Inflammatory macrophage (primary cell): ENCODE measurements around the gene EFEMP1.
"Not testable (repeated sequence)": the region's sequence is repeated elsewhere in the genome, so short reads cannot be mapped to it uniquely, and the experiment has no call there.

ENCODE experiments used
- DNase-seq, 2 donors: peaks; one replicate each; pipeline ENCODE4 v3.0.0-alpha.2; 2020 to 2022

The EFEMP1 gene

GRCh38 chr2:55862673-55863390, 60.8 kb downstream of the EFEMP1 start:
- DNase-seq = peak; percentile 9 to 13

DNA sequence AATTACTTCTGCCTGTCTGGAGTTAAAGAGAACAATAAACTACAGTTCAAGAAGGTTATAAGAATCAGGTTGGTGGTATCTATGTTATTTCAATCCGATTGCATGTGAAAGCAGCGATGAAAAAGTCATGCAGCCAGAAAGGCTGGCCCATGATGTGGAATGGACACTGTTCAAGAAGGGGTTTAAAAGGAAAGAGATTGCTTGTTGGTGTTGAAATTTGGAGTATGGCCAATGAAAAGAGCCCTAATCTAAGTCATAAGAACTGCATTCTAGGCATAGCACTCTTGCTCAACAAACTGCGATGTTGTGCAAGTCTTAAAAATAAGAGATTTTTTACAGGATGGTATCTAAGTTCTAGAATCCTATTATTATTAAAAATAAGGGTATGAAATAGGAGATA, 61.3 kb downstream of the EFEMP1 start:
- DNase-seq = peak; percentile 30 to 51

DNA sequence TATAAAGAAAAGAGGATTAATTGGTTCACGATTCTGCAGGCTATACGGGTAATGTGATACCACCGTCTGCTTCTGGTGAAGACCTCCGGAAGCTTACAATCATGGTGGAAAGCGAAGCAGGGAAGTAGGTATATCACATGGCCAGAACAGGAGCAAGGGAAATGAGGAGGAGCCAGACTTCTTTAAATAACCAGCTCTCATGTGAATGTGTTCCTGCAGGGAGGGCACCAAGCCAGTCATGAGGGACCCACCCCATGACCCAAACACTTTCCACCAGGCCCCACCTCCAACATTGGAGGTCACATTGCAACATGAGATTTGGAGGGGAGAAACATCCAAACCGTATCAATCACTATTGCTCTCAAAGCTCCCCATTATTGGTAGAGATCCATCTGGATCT, 61.8 kb downstream of the EFEMP1 start:
- no peak for DNase-seq

GRCh38 chr2:55860832-55861231, 62.8 kb downstream of the EFEMP1 start:
- DNase-seq = no peak

DNA sequence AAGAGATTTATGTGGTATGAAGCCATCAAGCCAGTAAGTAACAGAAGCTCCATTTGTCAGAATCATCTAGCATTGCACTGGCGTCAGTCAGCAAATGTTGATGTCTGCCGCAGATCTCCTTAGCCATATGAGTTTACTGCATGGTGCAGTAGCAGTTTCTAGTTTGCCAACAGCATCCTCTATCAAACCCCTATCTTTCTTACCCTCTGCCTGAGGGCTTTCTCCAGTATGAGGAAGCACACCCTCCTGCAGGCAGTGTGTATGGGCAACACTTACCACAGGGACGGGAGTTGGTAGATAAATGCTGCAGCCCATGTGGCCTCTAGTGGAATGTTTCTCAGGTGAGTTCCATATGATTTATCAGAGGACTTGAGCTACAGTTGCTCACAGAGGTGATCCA, 63.7 kb downstream of the EFEMP1 start:
- DNase-seq = no peak

DNA sequence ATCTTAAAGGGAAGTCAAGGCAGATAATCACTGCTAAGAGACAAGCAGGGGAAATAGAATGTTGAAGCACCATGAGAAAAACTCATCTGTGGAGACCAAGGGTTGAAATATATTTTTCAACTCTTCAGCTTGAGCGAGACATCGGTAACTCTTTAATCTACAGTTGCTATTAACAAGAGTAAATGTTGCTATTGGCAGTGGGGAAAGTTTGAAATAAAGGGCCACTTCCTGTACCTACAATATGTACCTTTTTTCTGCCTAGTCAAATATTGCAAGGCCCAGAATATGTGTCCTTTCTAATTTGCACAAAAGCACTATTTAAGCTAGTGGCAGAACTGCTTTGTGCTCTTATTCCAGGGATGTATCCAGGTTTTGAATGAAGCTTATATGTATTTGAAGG, 65.8 kb downstream of the EFEMP1 start:
- DNase-seq = no peak

- no peak for DNase-seq
Observed at GRCh38 chr2:55856936-55857335, 66.6 kb downstream of the EFEMP1 start.

DNA sequence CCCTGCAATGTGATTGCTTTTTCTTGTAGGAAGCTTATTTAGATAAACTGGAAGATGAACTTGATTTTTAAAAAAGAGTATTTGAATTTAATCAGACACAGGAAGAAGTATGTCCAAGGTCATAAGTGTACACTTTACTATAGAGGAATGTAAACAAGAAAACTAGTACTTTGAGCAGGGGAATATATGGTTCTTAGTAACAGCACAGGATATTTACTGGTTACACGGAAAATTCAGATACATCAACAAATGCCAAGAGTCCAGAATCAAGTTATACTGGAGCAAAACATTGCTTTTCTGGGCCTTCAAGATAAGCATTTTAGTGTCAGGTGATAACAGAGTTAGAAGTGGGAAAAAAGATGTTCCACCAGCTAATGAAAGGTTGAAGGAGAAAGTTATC, 75.5 kb downstream of the EFEMP1 start:
- no peak for DNase-seq

DNA sequence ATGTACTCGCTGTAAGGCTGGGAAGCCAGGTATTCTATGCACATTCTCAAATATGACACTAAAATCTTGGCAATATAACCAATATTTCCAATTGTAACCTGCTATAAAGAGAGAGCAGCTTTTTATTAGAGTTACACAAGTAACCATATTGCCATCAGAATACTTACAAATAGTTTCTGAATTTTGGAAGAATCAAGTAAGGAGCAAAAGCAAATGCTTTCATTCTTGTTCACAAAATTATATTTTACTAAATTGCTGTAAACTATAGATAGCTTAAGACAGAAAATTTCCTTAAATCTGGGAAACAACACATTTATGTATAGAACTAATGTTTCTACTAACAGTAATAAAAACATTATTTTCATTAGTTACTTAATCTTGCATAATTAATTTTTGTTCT, 77.2 kb downstream of the EFEMP1 start:
- DNase-seq = no peak

GRCh38 chr2:55844986-55845385, 78.6 kb downstream of the EFEMP1 start:
- peak; percentile 36 to 55 for DNase-seq

GRCh38 chr2:55843994-55844345, 79.6 kb downstream of the EFEMP1 start:
- DNase-seq = no peak

DNA sequence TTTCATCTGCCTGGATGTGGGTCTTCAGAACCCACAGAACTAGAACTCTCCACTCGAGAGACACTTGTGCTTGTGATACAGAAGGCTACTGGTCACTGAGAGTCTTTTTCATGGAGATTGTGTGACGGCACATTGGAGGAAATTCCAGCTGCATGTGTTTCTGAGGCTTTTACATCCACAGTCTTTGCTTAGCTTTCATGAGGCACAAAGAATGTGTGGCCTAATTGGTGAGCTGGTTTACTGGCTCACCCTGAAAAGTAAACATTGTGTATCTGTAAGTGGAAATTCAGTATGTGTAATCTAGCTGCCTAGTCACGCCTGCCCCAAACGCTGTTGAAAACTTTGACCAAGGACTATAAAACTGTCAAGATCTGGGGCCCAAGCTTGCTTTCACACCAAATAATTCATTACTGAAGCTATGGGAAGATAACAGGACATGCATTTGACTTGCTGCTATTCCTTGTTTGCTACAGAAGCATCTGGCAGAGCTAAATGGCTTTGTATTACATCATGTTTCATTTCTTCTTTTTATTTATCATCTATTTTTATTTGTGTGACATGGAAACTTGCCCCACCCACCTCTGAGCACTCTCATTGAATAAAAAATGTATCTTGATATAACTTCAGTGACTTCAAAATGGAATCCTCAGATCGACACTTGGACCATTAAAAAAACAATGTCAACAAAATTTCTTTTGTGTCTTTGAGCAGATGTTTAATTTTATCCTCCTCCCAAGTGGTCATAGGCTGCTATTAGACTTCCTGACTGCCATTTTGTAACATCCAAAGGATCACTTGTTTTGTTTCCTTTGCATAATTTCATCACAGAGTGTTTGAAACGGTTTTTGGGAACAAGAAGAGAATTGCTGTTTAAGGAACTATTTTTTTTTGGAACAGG, 80.2 kb downstream of the EFEMP1 start:
- peak; percentile 14 to 46 for DNase-seq

DNA sequence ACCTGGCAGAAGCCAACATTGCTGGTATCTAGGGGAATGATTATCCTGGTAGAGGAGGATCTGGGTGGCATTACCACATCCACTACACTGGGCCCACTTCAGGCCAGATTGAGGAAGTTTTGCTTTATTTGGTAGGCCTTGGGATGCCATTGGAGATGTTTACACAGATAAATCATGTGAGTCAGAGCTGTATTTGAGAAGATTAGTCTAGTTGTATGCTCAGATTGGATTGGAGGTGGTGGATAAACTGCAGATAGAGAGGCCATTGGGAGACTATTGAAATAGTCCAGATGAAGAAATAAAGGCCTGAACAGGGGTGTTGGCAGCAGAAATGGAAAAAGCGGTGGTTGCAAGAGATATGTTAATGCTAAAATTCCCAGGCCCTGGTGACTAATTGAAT, 81.5 kb downstream of the EFEMP1 start:
- peak; percentile 25 to 30 for DNase-seq

DNA sequence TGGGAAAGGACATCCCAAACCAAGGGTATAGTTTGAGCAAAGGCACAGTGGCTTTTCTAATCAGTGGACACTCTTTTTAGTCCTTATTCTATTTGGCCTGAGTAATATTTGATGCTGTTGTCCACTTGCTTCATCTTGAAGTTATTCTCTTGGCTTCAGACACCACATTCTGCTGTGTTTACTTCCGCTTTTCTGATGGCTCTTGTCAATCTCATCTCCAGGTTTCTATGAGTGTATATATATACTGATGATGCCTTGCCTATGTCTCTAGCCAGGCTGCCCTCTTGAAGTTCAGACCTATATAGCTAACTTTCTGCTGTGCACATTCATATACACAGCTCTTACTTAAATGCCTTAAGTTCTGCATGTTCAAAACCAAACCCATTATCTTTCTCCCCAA, 83.1 kb downstream of the EFEMP1 start:
- no peak for DNase-seq

GRCh38 chr2:55839182-55839819, 84.3 kb downstream of the EFEMP1 start:
- DNase-seq = no peak

DNA sequence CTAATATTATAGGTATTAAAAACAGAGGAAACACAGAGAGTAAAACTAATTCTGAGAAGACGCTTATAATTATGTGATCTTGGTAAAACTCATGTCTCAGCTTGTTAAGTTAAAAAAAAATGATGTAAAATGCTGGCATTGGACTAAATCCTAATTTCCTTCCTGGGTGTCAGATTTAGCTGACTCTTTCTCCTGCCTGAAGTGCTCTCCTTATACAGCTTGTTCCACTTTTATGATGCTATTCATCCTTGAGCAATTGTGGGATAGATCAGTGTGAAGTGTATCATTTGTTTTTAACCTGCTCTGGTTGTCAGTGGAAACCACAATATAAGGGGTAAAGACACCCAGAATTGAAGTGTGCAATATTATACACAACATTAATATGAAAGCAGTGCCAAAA, 84.9 kb downstream of the EFEMP1 start:
- no peak for DNase-seq

DNA sequence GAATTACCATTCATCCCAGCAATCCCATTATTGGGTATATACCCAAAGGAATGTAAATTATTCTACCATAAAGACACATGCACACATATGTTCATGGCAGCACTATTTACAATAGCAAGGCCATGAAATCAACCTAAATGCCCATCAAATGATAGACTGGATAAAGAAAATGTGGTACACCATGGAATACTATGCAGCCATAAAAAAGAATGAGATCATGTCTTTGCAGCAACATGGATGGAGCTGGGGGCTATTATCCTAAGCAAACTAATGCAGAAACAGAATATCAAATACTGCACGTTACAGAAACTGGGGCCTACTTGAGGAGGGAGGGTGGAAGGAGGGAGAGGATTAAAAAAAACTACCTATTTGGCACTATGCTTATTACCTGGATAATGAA, 85.5 kb downstream of the EFEMP1 start:
- not testable (repeated sequence) for DNase-seq

DNA sequence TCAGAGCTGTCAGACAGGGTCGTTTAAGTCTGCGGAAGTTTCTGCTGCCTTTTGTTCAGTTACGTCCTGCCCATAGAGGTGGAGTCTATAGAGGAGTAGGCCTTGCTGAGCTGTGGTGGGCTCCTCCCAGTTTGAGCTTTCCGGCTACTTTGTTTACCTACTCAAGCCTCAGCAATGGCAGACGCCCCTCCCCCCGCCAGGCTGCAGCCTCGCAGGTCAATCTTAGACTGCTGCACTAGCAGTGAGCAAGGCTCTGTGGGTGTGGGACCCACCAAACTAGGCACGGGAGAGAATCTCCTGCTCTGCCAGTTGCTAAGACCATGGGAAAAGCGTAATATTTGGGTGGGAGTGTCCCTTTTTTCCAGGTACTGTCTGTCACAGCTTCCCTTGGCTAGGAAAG, 86.5 kb downstream of the EFEMP1 start:
- DNase-seq = no peak

GRCh38 chr2:55831671-55832410, 91.7 kb downstream of the EFEMP1 start:
- DNase-seq = not testable (repeated sequence)

DNA sequence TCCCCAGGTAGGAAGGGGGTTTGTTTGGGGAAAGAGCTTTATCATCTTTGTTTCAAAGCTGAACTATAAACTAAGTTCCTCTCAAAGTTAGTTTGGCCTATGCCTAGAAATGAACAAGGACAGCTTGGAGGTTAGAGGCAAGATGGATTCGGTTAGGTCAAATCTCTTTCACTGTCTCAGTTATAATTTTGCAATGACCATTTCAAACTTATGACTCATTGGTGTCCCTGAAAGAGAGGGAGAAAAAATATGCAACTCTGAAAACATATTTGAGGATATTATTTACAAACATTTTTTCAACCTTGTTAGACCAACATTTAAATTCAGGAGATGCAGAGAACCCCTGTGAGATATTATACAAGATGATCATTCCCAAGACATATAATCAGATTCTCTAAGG, 95.7 kb downstream of the EFEMP1 start:
- no peak for DNase-seq

DNA sequence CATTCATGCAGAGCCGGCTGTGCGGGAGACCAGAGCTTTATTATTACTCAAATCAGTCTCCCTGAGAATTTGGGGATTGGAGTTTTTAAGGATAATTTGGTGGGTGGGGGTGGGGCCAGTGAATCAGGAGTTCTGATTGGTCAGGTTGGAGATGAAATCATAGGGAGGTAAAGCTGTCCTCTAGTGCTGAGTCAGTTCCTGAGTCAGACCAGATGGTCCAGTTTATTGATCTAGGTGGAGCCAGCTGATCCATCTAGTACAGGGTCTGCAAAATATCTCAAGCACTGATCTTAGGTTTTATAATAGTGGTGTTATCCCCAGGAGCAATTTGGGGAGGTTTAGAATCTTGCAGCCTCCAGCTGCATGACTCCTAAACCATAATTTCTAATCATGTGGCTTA, 96.2 kb downstream of the EFEMP1 start:
- not testable (repeated sequence) for DNase-seq

DNA sequence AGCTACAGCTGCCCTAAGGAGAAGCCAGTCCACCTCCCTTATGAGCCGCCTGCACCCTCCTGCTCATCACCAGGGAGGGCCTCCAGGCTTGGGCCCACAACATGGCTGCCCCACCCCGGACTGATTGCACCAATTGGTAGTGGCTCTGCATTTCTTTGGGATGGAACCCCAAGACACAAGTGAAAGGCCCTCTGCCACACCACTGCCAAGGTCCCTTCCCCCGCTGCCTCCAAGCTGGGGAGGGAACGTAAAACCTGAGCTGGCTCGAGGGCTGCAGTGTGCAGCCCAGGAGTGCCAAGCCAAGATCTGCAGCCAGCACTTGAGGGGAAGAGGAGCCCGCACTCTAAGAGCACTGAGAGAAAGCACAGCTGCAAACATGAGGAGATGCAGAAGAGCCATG, 97.3 kb downstream of the EFEMP1 start:
- no peak for DNase-seq

- no peak for DNase-seq
Observed at GRCh38 chr2:55824551-55825096, 99.0 kb downstream of the EFEMP1 start.
